GM18861 (cell line): ENCODE measurements around the gene GLDC.

Experiments
- ATAC-seq: cut with Tn5 transposase; IDR thresholded peaks from one replicate; pipeline ENCODE4 v1.9.1; 2021; ENCODE audit not compliant: unreplicated experiment

The GLDC gene

GRCh38 chr9:6665628-6666027 lies 20.1 kb upstream of the GLDC start:
- no peak for ATAC-seq

- no peak for ATAC-seq
These were observed 18.7 kb upstream of the GLDC start for GRCh38 chr9:6664204-6664680.

DNA sequence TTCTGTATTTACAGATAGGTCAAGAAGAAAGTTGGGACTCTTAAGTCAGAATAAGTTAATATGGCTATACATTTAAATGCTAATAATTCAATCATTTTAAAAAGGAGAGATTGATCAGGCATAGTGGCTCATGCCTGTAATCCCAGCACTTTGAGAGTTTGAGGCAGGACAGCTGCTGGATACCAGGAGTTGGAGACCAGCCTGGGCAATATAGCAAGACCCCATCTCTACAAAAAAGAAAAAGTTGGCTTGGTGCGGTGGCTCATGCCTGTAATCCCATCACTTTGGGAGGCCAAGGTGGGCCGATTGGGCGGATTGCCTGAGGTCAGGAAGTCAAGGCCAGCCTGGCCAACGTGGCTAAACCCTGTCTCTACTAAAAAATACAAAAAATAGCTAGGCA lies 15.0 kb upstream of the GLDC start:
- ATAC-seq: no peak

- no peak for ATAC-seq
These were observed 13.3 kb upstream of the GLDC start for GRCh38 chr9:6658628-6659353.

GRCh38 chr9:6656614-6657300 lies 11.2 kb upstream of the GLDC start:
- no peak for ATAC-seq

DNA sequence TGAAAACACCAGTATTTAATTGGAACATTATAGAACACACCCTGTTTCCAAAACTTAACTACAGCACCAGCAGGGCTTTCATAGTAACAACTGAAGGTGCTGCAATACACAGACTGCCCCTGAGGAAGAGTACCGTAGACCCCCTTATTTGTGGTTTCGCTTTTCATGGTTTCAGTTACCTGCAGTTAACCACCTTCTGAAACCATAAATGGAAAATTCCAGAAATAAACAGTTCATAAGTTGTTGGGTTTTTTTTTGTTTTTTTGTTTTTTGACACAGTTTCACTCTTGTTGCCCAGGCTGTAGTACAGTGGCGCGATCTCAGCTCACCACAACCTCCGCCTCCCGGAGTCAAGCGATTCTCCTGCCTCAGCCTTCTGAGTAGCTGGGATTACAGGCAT lies 9.5 kb upstream of the GLDC start:
- ATAC-seq: peak; percentile 89

- no peak for ATAC-seq
These were observed 736 bp upstream of the GLDC start for GRCh38 chr9:6646293-6646636.

DNA sequence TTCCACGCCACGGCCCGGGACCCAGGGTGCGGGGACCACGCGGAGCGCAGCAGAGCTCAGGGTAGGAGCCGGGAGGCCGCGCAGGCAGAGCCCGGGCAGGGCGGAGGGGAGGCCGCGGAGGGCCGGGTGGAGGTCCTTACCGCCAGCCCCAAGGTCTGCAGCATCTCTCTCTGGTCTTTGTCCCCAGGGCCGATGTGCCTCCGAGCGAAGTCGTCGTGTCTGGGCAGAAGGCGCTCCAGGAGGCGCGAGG lies 499 bp downstream of the GLDC start:
- peak; percentile 11 for ATAC-seq

GRCh38 chr9:6644346-6645104 lies 1.0 kb downstream of the GLDC start:
- ATAC-seq: no peak

DNA sequence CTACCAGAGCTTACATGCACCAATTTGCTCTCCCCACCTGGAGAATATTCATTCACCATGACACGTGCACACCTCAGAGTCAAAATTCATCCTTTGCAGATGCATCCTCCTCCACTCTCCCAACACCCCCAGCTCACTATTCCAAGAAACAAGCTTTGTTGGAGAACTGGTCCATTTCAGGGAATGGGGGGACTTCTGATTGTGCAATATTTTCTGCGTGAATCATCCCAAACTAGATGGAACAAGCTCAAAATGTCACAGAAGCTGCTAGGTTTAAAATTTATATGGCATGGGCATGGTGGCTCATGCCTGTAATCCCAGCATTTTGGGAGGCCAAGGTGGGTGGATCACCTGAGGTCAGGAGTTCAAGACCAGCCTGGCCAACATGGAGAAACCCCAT lies 3.6 kb downstream of the GLDC start:
- no peak for ATAC-seq

GRCh38 chr9:6641561-6641960 lies 4.0 kb downstream of the GLDC start:
- ATAC-seq: no peak

- no peak for ATAC-seq
These were observed 4.5 kb downstream of the GLDC start for GRCh38 chr9:6641056-6641455.

- ATAC-seq: no peak
These were observed 5.1 kb downstream of the GLDC start for GRCh38 chr9:6640268-6641051.

GRCh38 chr9:6639622-6640021 lies 5.9 kb downstream of the GLDC start:
- ATAC-seq: peak; percentile 51

DNA sequence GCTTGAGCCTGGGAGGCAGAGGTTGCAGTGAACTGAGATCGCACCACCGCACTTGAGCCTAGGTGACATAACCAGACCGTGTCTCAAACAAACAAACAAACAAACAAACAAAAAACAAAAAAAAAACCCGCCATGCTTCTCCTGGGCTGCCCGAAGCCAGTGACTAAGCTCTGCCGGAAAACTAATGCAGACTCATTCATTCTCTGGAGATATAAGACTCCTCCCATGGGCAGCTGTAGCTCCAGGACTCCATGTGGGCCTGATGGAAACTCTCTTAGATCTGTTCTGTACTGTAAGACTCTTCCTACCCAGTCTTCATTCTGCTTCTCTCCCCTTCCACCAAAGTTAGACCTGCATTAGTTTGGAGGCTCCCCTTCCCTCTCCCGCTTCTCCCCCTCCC lies 11.1 kb downstream of the GLDC start:
- no peak for ATAC-seq

DNA sequence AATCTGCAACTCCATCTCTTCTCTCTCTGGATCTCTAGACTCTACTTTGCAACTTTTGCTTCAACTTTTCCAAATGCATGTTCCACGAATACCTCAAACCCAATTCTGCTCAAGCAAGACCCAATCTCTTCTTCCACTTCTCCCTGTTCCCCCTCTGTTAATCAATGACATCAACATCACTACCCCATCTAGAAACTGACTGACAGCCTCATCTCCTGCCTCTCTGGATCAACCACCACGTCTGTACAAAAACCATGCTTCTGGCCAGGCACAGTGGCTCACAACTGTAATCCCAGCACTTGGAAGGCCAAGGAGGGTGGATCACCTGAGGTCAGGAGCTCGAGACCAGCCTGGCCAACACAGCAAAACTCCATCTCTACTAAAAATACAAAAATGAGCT lies 12.2 kb downstream of the GLDC start:
- no peak for ATAC-seq

DNA sequence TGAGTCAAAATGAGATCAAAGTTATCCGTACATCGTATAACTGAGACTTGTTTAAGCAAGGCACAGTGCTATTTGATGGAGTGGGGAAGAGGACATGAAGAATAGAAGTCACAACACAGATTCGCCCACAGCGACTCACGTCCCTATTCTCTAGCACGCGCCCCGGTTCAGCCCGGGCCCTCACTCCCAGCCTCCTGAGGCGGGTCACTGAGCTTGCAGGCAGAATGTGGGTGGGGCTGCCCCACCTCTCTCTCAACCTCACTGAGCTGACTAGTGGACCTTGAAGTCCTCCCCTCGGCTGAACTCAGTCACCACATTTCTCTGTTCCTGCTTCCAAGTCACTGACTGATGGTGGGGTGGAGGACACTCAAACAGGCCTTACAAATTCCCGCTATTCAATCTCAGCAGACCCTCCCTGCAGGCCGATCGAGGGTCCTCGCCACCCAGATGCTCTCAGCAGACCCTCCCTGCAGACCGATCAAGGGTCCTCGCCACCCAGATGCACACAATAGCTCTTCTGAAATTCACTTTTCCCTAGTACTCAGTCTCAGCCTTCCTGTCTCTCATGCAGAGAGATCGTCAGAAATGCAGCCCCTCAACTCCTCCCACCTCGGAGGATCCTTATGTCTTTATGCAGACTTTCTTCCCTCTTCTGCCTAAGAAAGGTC lies 12.9 kb downstream of the GLDC start:
- peak; percentile 91 for ATAC-seq

- peak; percentile 6 for ATAC-seq
These were observed 14.4 kb downstream of the GLDC start for GRCh38 chr9:6631207-6631512.

GRCh38 chr9:6630502-6631206 lies 14.9 kb downstream of the GLDC start:
- peak; percentile 54 for ATAC-seq

DNA sequence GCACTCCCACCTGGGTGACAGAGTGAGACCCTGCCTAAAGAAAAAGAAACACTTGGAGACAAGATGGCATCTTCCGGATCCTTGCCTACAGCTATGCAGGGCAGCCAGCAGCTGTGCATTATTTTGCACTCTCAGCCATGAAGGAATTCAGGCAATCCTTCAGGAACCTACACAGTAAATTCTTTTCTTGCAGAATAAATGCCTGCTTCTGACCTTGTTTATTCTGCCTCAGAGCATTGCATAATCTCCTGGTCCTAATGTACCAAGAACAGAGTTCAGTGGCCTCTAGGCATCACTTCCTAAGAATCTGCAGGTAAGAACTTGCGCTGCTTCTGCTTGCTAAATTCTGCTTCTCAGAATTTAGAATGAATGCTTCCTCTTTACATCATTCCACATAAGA lies 16.8 kb downstream of the GLDC start:
- no peak for ATAC-seq

GRCh38 chr9:6625363-6625762 lies 20.2 kb downstream of the GLDC start:
- ATAC-seq: no peak
